H1 (cell line): Measurements from ENCODE around the gene PEX6. TPM values are rescaled to one million over a fixed set of nuclear protein-coding genes. Genes with fewer than 3 reads are reported as not detected.

Experiments
- CHD7 ChIP-seq: fragments of 300-600 bp; sonication (generic); IDR thresholded peaks from 2 replicates; pipeline ENCODE4 v1.7.1; 2012; ENCODE audit warnings: low read length, moderate library complexity, mild to moderate bottlenecking, inconsistent platforms; ENCODE audit not compliant: insufficient replicate concordance
- CTCF ChIP-seq, 3 experiments: IDR thresholded peaks; 1 replicate in 2 of 3; 2 replicates in 1 of 3; pipeline versions ENCODE4 v1.5.1 to v1.6.1; 2011; ENCODE audit warnings: low read length in 3 of 3, mild to moderate bottlenecking in 3 of 3, inconsistent platforms in 2 of 3, low read depth in 1 of 3, moderate library complexity in 1 of 3; ENCODE audit not compliant: insufficient read depth in 1 of 3; ENCODE audit errors: control extremely low read depth in 1 of 3
- EP300 ChIP-seq, 2 experiments: IDR thresholded peaks; 1 replicate in 1 of 2; 2 replicates in 1 of 2; pipeline ENCODE4 v1.6.1; 2011 to 2012; ENCODE audit warnings: low read depth in 2 of 2, low read length in 2 of 2, mild to moderate bottlenecking in 2 of 2, borderline replicate concordance in 1 of 2, inconsistent platforms in 1 of 2, moderate library complexity in 1 of 2
- EZH2 ChIP-seq: fragments of 200-600 bp; sonication (generic); IDR thresholded peaks from 2 replicates; pipeline ENCODE4 v1.7.1; 2012; ENCODE audit warnings: low read depth, mild to moderate bottlenecking, moderate library complexity, low read length, inconsistent platforms; ENCODE audit not compliant: severe bottlenecking
- JUN ChIP-seq: IDR thresholded peaks from 2 replicates; pipeline ENCODE4 v1.6.1; 2011; ENCODE audit warnings: low read depth, mild to moderate bottlenecking, improper control_type of control experiment, low read length
- polyA plus RNA-seq, 7 experiments: library from polyadenylated mRNA; depleted of rRNA in 3 of 7; stranded (reverse) in 5 of 7; unstranded in 2 of 7; fragments of >200 nt in 5 of 7; fragments of 200-250 nt in 2 of 7; gene quantifications; 1 replicate in 5 of 7; 2 replicates in 1 of 7; 4 replicates in 1 of 7; pipeline versions ENCODE4 v1.2.1 to v1.2.3, GENCODE V29; 2011 to 2013; ENCODE audit warnings: missing spikeins in 2 of 7, mixed read lengths in 2 of 7
- total RNA-seq: library from RNA; stranded (reverse); fragmentation: NEBNext Ultra II Directional; extraction: Animal tissue kit (Norgen Biotek cat#: 25700); gene quantifications from 2 replicates; pipeline ENCODE4 v1.2.1, GENCODE V29; 2021

Gene PEX6
- total and polyA plus RNA-seq, 2 of the 8 experiments (the other 6 are each of a cell fraction or from before 2014, with no cell fraction given), result 6.4 to 12.5 TPM

DNA sequence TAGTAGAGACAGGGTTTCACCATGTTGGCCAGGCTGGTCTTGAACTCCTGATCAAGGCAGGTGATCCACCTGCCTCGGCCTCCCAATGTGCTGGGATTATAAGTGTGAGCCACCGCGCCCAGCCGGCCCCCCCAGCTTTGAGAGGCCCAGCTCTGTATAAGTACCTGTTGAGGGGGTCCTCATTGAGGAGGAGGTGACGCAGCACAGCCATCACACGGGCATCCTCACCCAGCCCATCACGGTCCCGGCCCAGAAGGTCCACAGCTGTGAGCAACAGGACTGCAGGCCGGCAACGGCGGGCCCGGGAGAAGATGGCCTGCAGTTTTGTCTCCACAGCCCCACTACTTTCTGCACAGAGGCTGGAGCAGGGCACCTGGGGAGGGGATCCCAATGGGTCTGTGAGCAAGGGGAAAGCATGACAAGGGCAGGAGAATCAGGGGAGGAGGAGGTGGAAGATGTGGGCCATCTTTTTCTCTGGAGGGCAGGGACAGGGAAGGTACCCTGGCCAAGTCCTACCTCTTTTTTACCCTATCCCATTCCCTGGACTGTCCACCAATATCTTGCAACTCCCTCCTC lies 10.8 kb downstream of the PEX6 start (continued):
- no peak for TF ChIP-seq CTCF (IDR thresholded peaks at IDR 0.05; ENCODE audit: control extremely low read depth in 1 of 3, insufficient read depth in 1 of 3, low read depth in 1 of 3, low read length in 3 of 3)
- TF ChIP-seq CHD7, result no peak
- no peak for TF ChIP-seq EP300 (IDR thresholded peaks at IDR 0.05; ENCODE audit: borderline replicate concordance in 1 of 2, low read depth in 2 of 2, low read length in 2 of 2)
- no peak for TF ChIP-seq JUN
- no peak for TF ChIP-seq EZH2
